Islet precursor cell (in vitro differentiated cells): ENCODE data around the gene BDNF.
"Not testable (repeated sequence)": the region's sequence is repeated elsewhere in the genome, so short reads cannot be mapped to it uniquely, and the experiment has no call there.

Source experiments
- DNase-seq: peaks from one replicate; pipeline ENCODE4 v3.0.0-alpha.2; 2018

BDNF gene

GRCh38 chr11:27663326-27663725 is 36.9 kb downstream of the BDNF start:
- DNase-seq = no peak

DNA sequence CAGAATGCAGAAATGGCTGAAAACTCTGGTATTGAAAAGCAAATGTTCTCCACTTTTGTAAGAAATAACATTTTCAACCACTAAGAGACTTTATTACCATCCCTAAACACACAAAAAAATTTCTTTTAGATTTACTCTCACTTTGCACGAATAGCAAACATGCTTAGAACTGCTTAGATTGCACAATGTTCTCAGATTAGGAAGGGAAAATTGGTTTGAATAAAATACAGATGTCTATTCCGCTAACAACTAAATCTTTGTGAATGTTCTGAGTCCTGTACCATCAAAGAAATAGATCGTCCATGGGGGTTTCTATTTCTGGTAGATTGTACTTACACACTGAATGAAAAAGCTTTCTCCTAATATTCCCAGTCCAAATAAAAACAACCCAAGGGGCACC is 40.1 kb downstream of the BDNF start:
- DNase-seq = no peak

- DNase-seq = no peak
These were observed 41.6 kb downstream of the BDNF start for GRCh38 chr11:27658535-27659236.

DNA sequence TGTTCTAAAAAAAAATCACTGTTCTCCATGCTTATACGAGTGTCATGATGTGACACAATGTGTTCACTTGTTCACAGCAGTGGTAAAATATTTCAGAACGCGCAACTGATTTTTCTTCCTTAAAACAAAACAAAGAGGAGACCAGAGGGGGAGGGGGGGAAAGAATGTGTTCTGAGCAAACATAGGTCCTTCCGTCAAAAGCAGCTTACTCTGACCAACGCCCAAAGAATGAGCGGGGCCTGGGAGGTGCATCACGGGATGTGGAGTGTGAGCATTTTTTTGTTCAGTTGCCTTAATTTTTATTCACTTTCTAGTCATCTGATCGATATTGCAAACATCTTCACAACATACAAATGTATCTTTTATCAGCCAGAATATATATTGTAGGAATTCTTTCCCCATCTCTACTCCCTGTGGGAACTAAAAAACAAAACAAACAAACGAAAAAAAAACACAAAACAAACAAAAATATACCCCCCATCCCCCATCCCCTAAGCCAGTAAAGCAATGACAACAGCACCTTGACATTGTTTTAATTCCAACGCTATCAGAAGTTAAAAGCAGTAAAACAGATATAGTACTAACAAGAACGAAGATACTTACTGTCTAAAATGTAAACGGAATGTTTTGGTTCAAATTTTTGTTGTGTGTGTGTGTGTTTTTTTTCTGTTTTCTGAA is 43.3 kb downstream of the BDNF start:
- DNase-seq = no peak

- no peak for DNase-seq
These were observed 43.9 kb downstream of the BDNF start for GRCh38 chr11:27656320-27656719.

DNA sequence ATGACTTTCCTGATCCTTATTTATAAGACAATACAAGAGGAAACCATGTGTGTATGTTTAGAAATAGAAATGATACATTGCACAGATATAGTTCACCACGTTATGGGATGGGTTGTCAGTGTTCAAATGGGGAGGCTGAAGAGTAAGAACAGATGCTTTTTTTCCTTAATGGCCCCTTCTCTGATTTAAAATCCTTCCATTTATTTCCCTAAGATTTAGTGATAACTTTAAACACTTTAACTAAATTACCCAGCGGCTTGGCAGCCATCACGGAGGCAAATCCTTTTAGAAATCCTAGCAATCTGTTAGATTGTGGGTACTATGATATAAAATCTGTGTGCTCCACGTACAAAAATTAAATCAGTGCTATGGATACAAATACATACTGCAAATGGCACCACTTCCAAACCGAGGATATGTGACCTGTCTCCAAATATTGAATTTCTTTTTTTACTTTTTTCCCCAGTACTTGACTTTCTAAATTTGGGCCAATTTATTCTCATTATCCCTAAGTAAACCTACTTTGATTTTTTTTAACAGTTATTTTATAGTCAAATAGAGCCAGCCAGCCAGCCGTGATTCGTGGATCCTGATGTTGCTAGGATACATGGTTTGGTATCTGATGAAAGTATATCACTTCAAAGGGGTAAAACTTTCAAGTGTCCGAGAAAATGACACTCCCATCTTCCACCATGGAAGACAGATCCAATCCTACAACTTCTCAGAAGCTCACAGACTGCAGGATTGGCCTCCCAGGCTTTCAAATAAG is 46.1 kb downstream of the BDNF start:
- DNase-seq = no peak

DNA sequence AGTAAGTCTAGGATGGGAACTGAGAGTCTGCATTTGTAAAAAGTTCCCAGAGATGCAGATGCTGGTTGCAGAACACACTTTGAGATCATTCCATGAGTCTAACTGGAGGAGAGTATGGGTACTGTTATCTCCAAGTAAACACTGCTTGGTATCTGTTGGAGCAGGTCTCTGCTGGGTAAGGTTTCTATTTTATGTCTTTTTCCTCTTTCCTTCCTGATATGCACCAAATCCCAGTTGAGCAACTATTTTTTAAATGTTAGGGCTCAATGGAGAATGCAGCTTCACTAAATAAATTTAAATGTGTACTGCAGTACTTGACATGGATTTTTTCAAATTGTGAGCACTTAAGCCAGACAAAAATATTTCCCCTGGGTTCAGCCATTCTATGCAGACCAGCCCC is 48.5 kb downstream of the BDNF start:
- DNase-seq = no peak

DNA sequence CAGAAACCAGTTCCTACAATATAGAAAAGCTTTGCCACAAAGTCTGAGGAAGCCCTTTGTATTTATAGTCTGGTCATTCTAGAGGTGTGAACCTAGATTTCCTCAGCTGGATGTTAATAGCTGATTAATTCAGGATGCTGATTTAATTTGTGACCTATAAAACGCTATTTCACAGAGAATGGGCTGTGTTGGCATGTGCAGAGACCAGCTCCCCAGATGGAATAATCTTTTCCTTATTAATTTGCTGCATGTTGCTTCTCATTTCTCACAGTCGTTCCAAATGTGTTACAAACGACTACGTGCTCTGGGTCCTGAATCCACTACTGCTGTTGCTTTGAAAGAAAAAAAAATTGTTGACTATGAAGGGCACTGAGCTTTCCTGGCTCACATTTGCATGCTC is 49.3 kb downstream of the BDNF start:
- no peak for DNase-seq

DNA sequence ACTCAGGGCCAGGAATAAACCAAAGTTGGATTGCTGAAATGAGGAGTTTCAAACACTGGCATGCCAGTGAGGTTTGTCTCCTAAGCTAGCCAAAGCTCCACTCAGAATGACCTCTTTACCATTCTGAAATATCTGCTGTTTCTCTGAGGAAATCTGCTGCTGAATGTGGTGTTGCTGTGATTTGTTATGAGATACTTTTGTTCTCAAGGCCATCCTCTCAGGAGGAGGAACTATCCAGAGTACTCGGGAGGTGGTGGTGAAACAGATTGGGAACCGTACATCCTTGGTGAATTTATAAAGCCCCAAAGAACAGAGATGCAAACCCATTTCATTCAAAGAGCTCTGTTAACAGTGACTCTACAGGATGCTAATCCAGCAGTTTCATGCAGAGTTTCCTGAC is 50.5 kb downstream of the BDNF start:
- no peak for DNase-seq

DNA sequence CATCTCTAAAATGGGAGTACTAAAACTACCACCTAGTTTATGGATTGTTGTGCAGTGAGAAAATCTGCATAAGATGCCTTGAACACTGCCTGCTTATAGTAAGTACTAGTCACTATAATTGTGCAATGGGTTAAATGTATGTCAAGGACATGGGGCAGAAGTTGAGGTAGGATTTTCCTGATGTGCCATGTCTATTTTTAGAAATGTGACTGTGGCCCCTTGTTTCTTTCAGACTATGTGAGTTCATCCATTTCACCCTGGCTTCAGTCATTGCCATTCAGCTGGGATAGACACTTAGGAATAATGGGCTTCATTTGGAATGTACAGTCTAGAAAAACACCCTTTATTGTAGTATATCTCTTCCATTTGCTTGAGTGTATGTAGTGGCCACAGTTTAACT is 51.4 kb downstream of the BDNF start:
- DNase-seq = no peak

DNA sequence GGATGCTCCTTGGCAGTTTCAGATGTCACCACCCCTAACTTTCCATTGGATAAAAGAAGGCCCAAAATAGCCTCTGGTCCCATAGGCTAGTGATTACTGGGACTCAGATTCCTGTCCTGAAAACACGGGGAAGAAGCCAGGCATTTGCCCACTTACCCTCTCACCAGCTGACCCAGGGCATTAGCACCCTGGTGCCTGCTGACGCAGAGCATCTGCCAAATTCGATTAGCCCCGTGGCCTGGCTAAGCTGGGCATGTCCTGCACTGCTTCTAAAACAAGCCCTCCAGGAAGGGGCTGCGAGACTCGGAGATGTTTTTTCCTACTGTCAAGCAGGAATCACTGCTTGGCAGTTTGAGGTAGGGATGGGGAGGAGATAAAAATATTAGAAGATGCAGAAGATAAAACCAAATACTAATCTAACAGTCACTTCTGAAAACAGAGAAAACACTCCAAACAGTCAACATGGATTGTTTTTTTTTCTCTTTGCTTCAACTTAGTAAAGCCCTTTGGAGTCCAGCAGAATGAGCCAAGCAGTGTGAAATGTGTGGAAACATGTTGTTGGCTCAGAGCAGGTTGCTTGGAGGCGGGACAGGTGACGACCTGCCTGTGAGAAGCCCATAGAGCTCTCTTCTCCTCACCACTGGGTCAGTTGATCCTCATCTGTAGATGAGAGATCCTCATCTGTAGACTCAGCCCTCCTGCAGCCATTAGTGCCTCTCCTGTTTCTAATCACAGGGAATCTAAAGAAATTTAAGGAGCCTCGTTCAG is 54.0 kb downstream of the BDNF start:
- no peak for DNase-seq

GRCh38 chr11:27642954-27643353 is 57.3 kb downstream of the BDNF start:
- peak; percentile 7 for DNase-seq

DNA sequence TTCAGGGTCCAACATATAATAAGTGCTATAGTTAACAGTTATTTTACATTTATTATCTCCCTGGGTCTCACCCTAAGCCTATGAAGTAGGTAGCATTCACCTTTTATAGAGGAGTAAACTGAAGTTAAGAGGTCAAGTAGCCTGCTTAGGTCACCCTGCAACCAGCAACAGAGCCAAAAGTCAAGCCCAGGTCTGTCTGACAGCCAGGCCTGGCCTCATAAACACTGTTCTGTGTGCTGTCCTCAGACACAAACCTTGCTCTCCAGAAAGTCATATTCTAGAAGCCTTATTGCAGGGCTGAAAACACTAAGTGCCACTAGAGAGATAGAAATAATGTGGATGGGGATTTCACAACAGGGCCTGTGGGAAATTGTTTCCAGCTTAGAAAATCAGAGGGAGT is 59.3 kb downstream of the BDNF start:
- DNase-seq = no peak

GRCh38 chr11:27635567-27636037 is 64.7 kb downstream of the BDNF start:
- DNase-seq = no peak

- DNase-seq = not testable (repeated sequence)
These were observed 65.5 kb downstream of the BDNF start for GRCh38 chr11:27634776-27635175.

- DNase-seq = not testable (repeated sequence)
These were observed 66.0 kb downstream of the BDNF start for GRCh38 chr11:27634282-27634681.

DNA sequence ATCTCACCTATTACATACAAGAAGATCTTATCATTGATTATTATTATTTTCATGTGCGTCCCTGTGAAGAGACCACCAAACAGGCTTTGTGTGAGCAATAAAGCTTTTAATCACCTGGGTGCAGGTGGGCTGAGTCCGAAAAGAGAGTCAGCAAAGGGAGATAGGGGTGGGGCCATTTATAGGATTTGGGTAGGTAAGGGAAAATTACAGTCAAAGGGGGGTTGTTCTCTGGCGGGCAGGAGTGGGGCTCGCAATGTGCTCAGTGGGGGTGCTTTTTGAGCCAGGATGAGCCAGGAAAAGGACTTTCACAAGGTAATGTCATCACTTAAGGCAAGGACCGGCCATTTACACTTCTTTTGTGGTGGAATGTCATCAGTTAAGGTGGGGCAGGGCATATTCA is 71.2 kb downstream of the BDNF start:
- DNase-seq = not testable (repeated sequence)

DNA sequence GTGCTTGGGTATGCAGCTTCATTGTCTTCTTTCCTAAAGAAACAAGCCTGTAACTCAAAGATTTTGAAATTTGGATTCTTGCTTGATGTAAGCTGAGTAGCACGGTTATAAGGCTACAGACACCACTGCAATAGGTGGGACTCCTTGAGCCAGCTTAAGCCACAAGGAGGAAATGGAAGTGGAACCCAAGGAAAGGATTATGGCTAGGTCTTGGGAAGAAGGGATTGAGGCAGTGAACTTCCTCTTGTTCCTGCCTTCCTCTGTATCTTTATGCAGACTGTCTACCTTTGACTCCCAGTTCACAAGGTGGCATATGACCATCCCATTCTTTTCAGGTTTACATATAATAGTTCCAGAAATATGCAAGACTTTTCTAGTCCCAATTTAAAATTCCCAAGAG is 72.3 kb downstream of the BDNF start:
- peak; percentile 23 for DNase-seq

- no peak for DNase-seq
These were observed 73.2 kb downstream of the BDNF start for GRCh38 chr11:27626938-27627586.

GRCh38 chr11:27626269-27626937 is 73.9 kb downstream of the BDNF start:
- DNase-seq = no peak

GRCh38 chr11:27625347-27625912 is 74.8 kb downstream of the BDNF start:
- no peak for DNase-seq
